Gastrocnemius medialis (tissue), 4 donors: Measurements from ENCODE around the gene NMT2. TPM values are rescaled to one million over a fixed set of nuclear protein-coding genes. Genes with fewer than 3 reads are reported as not detected.

Experiments used
- ATAC-seq, 2 donors: fragments of 150-250 bp; one replicate each; pipeline ENCODE4 v1.9.1; 2016
- DNase-seq, 2 donors: peaks; one replicate each; pipeline ENCODE4 v3.0.0-alpha.2; 2019
- H3K27ac ChIP-seq, 4 donors: fragments of 200-600 bp; sonication (generic); 1 replicate in 1 of 4; 2 replicates in 3 of 4; pipeline ENCODE4 v1.5.1; 2016 to 2018; ENCODE audit warnings: mild to moderate bottlenecking in 2 of 4, moderate library complexity in 1 of 4
- H3K27me3 ChIP-seq, 3 donors: fragments of 200-600 bp; sonication (generic) in 2 of 3; 1 replicate in 1 of 3; 2 replicates in 2 of 3; pipeline versions ENCODE4 v1.5.1 to v1.6.0; 2016 to 2019; ENCODE audit warnings: mild to moderate bottlenecking in 1 of 3, moderate library complexity in 1 of 3
- H3K36me3 ChIP-seq, 2 donors: fragments of 200-600 bp; sonication (generic) in 1 of 2; one replicate each; pipeline ENCODE4 v1.5.1; 2017 to 2018
- H3K4me1 ChIP-seq, 2 donors: fragments of 200-600 bp; sonication (generic) in 1 of 2; one replicate each; pipeline ENCODE4 v1.5.1; 2016 to 2017; ENCODE audit warnings: mild to moderate bottlenecking in 2 of 2
- H3K4me3 ChIP-seq, 4 donors: fragments of 200-600 bp; sonication (generic) in 3 of 4; 1 replicate in 1 of 4; 2 replicates in 3 of 4; pipeline ENCODE4 v1.5.1; 2016 to 2019; ENCODE audit warnings: mild to moderate bottlenecking in 2 of 4
- H3K9me3 ChIP-seq, 3 donors: fragments of 200-600 bp; sonication (generic) in 2 of 3; 1 replicate in 1 of 3; 2 replicates in 2 of 3; pipeline ENCODE4 v1.5.1; 2016 to 2019
- POLR2A ChIP-seq, 2 donors: fragments of 450-650 bp; IDR thresholded peaks; one replicate each; pipeline ENCODE4 v1.6.1; 2017; ENCODE audit warnings: antibody characterized with exemption in 2 of 2, mild to moderate bottlenecking in 2 of 2, moderate library complexity in 2 of 2
- in situ Hi-C, 4 donors: fragments of 200-750 bp; cut with MboI; loops; one replicate each; pipeline versions ENCODE4 v1.15.0 to v1.8.0; 2017; ENCODE audit warnings: low sequenced_read_pairs in 4 of 4
- intact Hi-C: fragments of 100-400 bp; cut with DNase I; formaldehyde crosslinking; loops from one replicate; pipeline ENCODE4 v1.15.1; 2023; ENCODE audit warnings: low total_unique reads
- total RNA-seq, 4 donors: library from RNA; depleted of rRNA; stranded (reverse); fragments of >200 nt; gene quantifications; one replicate each; pipeline versions ENCODE4 v1.1.0 to v1.2.3, GENCODE V29; 2016
- TF ChIP-seq, protein P1 (sequence below), 5 experiments: fragments of 450-650 bp in 3 of 5; fragments of 200-600 bp in 2 of 5; sonication (generic) in 2 of 5; IDR thresholded peaks in 4 of 5; conservative IDR thresholded peaks in 1 of 5; 1 replicate in 4 of 5; 2 replicates in 1 of 5; pipeline ENCODE4 v1.5.1; 2016 to 2019; ENCODE audit warnings: antibody characterized with exemption in 5 of 5, mild to moderate bottlenecking in 3 of 5, moderate library complexity in 3 of 5

NMT2 gene
- total RNA-seq, 4 donors from 2014 or later = 6.0 to 10.3 (median 8.2) TPM

DNA sequence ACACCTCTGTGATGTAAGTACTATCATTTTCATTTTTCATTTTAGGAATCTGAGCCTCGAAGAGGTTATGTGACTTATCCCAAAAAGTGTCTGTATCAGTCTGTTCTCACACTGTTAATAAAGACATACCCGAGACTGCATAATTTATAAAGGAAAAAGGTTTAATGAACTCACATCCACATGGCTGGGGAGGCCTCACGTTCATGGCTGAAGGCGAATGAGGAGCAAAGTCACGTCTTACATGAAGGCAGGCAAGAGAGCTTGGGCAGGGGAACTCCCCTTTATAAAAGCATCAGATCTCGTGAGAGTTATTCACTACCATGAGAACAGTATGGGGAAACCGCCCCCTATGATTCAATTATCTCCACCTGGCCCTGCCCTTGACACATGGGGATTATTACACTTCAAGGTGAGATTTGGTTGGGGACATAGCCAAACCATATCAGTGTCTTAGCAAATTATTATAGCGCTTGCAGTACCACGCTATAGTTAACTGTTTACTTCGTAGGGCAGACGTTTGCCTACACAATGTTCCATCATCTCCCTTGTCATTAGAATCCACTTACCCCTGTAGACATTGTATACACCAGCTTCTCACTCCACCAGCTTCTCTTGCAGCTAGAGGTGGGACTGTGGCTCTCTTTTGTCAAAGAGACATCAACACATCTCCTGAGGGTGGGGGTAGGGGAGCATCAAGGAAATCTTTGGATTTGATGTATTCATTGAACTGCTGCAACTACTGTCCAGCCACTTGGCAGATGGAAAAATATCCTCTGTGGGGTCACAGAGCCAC lies 15.4 kb upstream of the NMT2 start:
- no peak overlapping the region for H3K4me3 ChIP-seq
- DNase-seq (no peak), ATAC-seq (no peak)
- H3K4me1 ChIP-seq = no peaks in the 10 kb centered on the region
- H3K36me3 ChIP-seq = no peaks in the 10 kb centered on the region
- in situ Hi-C loops (no loop called here), intact Hi-C loops (no loop called here)
- no peaks in the 10 kb centered on the region for H3K27me3 ChIP-seq
- no peak for TF ChIP-seq POLR2A (IDR thresholded peaks at IDR 0.05)
- TF ChIP-seq, protein P1, sequence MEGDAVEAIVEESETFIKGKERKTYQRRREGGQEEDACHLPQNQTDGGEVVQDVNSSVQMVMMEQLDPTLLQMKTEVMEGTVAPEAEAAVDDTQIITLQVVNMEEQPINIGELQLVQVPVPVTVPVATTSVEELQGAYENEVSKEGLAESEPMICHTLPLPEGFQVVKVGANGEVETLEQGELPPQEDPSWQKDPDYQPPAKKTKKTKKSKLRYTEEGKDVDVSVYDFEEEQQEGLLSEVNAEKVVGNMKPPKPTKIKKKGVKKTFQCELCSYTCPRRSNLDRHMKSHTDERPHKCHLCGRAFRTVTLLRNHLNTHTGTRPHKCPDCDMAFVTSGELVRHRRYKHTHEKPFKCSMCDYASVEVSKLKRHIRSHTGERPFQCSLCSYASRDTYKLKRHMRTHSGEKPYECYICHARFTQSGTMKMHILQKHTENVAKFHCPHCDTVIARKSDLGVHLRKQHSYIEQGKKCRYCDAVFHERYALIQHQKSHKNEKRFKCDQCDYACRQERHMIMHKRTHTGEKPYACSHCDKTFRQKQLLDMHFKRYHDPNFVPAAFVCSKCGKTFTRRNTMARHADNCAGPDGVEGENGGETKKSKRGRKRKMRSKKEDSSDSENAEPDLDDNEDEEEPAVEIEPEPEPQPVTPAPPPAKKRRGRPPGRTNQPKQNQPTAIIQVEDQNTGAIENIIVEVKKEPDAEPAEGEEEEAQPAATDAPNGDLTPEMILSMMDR (IDR thresholded peaks at IDR 0.05 in 4 of 5, conservative IDR thresholded peaks at IDR 0.05 in 1 of 5) = no peak
- H3K27ac ChIP-seq = no peak overlapping the region
- H3K9me3 ChIP-seq = no peaks in the 10 kb centered on the region

DNA sequence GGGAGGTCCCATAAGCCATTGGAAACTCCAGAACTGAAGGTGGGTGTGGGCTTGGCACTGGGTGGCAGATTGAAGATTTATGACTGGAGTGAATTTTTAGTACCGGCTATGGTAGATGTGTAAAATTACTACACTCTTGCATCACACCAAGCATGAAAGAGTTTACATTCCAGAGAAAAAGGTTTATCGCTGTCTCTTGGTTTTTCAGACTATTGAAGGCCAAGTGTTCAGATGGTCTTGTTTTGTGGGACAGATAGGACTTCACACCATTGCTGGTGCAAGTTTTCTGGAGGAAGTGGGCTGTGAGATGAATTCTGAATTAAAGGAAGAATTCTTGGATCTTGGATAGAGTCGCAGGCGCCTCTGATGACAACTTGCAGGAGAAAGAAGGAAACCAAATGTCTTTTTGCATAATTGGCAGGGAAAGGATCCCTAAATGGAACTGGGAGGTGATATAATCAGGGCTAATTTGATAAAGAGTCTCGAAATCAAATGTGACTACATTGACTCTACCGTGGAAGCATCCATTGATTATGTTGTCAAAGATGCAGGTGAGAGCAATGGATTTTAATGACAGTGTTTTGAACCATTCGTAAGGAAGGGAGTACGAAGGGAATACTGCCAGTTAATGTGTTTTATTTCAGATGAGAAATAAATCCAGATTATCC lies 14.2 kb upstream of the NMT2 start:
- Histone ChIP-seq H3K27me3 (no peaks in the 10 kb centered on the region), H3K4me1 (no peaks in the 10 kb centered on the region), H3K27ac (no peak overlapping the region), H3K9me3 (no peaks in the 10 kb centered on the region), H3K36me3 (no peaks in the 10 kb centered on the region), H3K4me3 (no peak overlapping the region)
- ATAC-seq (no peak), DNase-seq (no peak)
- TF ChIP-seq, protein P1 (IDR thresholded peaks at IDR 0.05 in 4 of 5, conservative IDR thresholded peaks at IDR 0.05 in 1 of 5) = no peak
- TF ChIP-seq POLR2A (IDR thresholded peaks at IDR 0.05) = no peak
- intact Hi-C loops = no loop called here
- in situ Hi-C loops = no loop called here

DNA sequence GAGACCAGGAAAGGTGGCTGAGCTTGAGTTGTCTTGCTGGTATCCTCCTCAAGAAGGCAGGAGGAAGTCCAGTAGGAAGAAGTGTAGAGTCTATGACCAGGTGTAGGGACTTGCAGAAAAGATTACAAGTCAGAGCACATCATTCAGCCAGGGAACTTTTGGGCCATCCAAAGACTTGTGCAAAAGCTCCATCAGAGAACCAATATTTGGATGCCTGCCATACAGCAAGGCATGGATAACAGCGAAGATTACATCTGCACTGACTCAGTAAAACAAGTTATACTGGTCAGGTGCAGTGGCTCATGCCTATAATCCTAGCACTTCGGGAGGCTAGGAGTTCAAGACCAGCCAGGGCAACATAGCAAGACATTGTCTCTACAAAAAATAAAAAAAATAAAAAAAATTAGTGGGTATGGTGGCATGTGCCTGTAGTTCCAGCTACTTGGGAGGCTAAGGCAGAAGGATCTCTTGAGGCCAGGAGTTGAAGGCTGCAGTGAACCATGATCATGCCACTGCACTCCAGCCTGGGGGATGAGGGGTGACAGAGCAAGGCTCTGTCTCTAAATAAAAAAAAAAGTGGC lies 13.2 kb upstream of the NMT2 start:
- intact Hi-C loops = no loop called here
- in situ Hi-C loops = no loop called here
- TF ChIP-seq, protein P1 (IDR thresholded peaks at IDR 0.05 in 4 of 5, conservative IDR thresholded peaks at IDR 0.05 in 1 of 5) = no peak
- no peak for TF ChIP-seq POLR2A (IDR thresholded peaks at IDR 0.05)

DNA sequence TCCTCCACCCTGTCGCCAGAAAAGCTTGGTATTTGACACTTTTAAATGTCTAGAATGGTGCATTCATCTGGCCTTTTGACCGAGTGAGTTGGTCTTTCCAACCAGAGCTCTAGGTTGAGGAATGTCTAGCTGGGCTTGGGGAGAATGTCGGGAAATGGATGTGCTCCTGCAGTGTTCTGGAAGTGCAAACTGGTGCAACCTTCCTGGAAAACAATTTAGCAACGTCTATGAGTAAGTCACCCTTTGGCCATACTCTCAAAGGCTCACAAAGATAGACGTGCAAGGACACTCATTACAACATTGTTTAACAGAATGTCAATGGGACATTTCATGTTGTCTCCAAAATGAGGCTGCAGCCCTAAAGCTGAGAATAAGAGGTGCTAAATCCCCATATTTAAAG lies 12.2 kb upstream of the NMT2 start:
- no peak for TF ChIP-seq POLR2A (IDR thresholded peaks at IDR 0.05)
- TF ChIP-seq, protein P1 (IDR thresholded peaks at IDR 0.05 in 4 of 5, conservative IDR thresholded peaks at IDR 0.05 in 1 of 5) = no peak
- Histone ChIP-seq H3K4me1 (no peaks in the 10 kb centered on the region), H3K27me3 (no peaks in the 10 kb centered on the region), H3K9me3 (no peaks in the 10 kb centered on the region), H3K36me3 (no peaks in the 10 kb centered on the region), H3K27ac (no peak overlapping the region), H3K4me3 (no peak overlapping the region)
- in situ Hi-C loops (no loop called here), intact Hi-C loops (no loop called here)
- ATAC-seq (no peak), DNase-seq (no peak)

More for the DNA sequence above, 13.2 kb upstream of the NMT2 start:
- H3K9me3 ChIP-seq = no peaks in the 10 kb centered on the region
- no peak for DNase-seq
- ATAC-seq = no peak
- H3K27me3 ChIP-seq = no peaks in the 10 kb centered on the region
- H3K27ac ChIP-seq = no peak overlapping the region
- H3K4me1 ChIP-seq = no peaks in the 10 kb centered on the region
- H3K36me3 ChIP-seq = no peaks in the 10 kb centered on the region
- H3K4me3 ChIP-seq = no peak overlapping the region
